DOHH2 (cell line): ENCODE measurements around the gene SLC44A5.

ENCODE experiments used
- EZH2phosphoT487 ChIP-seq: fragments of 200-600 bp; sonication (generic); IDR thresholded peaks from 2 replicates; pipeline ENCODE4 v1.6.1; 2017; ENCODE audit warnings: borderline replicate concordance, mild to moderate bottlenecking, antibody characterized with exemption, low read length, moderate library complexity, mixed read lengths
- TF ChIP-seq, protein P1 (sequence below): fragments of 200-600 bp; sonication (generic); IDR thresholded peaks from one replicate; pipeline ENCODE4 v1.5.1; 2014; ENCODE audit warnings: antibody characterized with exemption, mild to moderate bottlenecking, low read depth, low read length; ENCODE audit not compliant: poor library complexity, severe bottlenecking

DNA sequence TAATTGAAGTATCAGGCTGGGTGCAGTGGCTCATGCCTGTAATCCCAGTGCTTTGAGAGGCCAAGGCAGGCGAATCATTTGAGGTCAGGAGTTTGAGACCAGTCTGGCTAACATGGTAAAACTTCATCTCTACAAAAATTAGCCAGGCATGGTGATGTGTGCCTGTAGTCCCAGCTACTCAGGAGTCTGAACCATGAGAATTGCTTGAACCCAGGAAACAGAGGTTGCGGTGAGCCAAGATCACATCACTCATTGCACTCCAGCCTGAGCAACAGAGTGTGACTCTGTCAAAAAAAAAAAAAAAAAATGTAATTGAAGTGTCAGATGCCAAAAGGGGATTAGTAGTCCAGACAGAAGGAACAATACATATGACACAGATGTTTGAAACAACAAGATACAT, 56.7 kb downstream of the SLC44A5 start:
- TF ChIP-seq, protein P1, sequence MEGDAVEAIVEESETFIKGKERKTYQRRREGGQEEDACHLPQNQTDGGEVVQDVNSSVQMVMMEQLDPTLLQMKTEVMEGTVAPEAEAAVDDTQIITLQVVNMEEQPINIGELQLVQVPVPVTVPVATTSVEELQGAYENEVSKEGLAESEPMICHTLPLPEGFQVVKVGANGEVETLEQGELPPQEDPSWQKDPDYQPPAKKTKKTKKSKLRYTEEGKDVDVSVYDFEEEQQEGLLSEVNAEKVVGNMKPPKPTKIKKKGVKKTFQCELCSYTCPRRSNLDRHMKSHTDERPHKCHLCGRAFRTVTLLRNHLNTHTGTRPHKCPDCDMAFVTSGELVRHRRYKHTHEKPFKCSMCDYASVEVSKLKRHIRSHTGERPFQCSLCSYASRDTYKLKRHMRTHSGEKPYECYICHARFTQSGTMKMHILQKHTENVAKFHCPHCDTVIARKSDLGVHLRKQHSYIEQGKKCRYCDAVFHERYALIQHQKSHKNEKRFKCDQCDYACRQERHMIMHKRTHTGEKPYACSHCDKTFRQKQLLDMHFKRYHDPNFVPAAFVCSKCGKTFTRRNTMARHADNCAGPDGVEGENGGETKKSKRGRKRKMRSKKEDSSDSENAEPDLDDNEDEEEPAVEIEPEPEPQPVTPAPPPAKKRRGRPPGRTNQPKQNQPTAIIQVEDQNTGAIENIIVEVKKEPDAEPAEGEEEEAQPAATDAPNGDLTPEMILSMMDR, result no peak
- TF ChIP-seq EZH2phosphoT487, result no peak
